CD1c-positive myeloid dendritic cell (primary cell): ENCODE measurements around the gene SHROOM2.
A peak's percentile ranks its signal among the peaks of the same experiment; 100 is the strongest.

ENCODE experiments used
- DNase-seq: peaks from one replicate; pipeline ENCODE4 v3.0.0-alpha.2; 2016; ENCODE audit errors: extremely low spot score

Gene SHROOM2

DNA sequence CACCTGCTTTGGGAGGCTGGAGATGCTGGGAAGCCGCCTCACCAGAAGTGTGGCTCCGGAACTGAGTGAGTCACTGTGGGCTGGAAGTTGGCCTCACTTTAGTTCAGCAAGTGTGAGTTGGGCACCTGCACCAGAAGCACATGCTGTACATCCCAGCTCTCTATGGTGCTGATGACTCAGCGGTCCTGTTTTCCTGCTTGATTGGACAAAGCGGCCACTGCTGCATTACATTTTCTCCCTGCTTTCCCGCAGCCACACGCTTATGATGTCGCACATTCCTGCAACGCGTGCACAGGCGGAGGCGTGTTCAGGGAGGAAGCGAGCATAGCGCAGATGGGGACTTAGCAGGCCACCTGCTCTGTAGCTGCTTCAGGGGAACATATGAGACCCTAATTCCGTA, 154.2 kb downstream of the SHROOM2 start:
- no peak for DNase-seq

DNA sequence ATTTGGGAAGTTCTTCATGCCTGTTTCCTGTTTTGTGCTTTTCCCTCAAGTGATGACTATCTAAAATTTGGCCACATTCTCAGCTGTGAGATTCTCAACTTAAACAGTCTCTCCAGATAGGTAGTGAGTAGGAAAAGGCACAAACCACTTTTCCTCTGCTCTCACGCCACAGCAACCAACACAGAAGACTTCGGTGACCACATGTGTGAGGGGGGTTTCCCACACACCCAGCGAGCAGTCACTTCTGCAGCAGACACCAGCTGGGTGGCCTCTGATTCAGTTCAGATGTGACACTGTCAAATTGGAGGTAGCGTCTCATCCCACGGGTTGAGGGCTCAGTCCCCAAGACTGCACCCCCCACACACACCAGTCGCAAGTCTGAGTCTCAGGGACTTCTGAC, 155.9 kb downstream of the SHROOM2 start:
- peak; percentile 14 for DNase-seq

DNA sequence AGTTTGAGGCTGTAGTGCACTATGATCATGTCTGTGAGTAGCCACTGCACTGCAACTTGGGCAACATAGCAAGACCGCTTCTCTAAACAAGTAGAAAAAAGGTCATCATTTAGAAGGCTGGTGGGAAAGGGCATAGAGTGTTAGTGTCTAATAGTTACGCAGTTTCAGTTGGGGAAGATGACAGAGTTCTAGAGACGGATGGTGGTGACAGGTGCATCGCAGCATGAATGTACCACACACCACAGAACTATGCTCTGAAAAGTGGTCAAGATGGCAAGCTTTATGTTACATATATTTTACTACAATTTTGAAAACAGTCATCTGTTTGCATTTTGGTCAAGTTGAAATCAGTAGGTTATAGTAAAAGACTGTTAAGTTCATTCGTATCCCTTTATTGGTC, 157.2 kb downstream of the SHROOM2 start:
- no peak for DNase-seq

DNA sequence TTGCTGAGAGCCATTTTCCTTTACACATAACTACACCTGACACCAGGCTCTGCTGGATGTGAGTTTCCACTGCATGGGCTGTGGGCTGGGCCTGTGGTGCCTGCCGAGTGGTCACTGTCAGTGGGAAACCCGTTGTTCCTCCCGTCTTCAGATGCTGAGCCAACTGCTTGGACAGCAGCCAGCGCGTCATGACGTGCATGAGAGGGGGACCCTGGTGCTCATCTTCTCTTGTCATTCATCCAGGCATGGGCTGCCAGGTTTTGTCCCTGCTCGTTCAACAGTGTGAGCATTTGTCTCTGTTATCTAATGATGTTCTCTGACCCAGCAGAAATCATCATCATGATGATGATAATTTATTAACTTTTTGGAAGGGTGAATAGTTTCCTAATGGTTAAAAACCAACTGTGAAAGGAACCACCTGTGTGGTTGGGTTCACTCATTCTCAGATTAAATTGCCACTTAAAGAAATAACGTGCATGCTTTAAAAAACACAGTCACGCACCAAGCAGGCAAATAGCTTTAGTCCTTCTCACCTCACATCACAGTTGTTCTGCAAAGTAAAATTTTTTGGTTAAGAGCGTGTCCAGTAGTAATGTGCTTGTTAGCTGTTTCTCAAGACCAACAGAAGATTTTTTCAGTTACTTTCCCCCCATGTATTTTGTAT, 161.0 kb downstream of the SHROOM2 start:
- DNase-seq: no peak

DNA sequence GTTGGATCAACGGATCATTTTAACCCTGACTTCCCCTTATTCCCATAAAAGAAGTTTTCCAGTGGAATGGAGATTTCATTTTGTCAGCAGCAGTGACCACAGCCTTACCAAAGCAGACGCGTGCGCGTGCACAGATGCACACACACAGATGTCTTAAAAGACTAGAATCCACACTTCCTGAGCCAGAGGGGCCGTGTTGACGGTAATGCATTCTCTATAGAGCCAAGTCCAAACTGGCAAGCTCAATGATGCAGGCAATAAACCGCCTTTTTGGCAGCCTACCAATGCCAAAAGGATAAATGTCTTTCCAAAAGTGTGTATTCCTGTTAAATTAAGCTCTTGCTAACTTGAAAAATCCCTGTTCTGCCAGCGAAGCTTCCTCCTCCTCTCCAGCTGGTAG, 162.2 kb downstream of the SHROOM2 start:
- no peak for DNase-seq

DNA sequence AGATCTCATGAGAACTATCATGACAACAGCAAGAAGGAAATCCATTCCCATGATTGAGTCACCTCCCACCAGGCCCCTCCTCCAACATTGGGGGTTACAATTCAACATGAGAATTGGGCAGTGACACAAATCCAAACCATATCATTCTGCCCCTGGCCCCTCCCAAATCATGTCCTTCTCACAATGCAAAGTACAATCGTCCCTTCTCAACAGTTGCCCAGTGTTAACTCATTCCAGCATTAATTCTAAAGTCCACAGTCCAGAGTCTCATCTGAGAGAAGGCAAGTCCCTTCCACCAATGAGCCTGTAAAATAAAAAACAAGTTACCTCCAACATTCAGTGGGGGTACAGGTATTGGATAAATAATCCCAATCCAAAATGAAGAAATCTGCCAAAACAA, 166.1 kb downstream of the SHROOM2 start:
- DNase-seq: no peak

DNA sequence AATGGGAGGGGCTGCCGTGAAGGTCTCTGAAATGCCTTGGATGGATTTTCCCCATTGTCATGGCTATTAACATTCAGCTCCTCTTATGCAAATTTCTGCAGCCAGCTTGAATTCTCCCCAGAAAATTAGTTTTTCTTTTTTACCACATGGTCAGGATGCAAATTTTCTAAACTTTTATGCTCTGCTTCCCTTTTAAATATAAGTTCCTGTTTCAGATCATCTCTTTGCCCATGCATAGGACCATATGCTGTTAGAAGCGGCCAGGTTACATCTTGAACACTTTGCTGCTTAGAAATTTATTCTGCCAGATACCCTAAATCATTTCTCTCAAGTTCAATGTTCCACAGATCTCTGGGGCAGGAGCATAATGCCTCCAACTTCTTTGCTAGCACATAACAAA, 167.2 kb downstream of the SHROOM2 start:
- no peak for DNase-seq

DNA sequence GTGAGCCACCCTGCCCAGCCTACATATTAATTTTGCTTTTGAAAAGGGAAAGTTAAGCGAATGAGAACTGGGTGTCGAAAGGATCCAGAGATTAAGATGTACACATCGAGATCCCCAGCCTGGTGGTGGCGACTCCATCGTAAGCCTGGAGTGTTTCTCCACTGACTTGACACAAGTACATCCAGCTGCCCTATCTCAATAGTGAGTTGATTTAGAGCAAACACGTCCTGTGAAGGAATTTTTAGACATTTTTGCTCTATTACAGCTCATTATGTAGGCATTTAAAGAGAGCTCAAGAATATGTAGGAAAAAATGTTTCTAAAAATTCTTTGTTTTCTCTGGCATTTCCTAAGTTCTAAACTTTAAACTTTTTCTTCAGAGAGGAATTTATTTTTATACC, 169.3 kb downstream of the SHROOM2 start:
- DNase-seq: no peak

DNA sequence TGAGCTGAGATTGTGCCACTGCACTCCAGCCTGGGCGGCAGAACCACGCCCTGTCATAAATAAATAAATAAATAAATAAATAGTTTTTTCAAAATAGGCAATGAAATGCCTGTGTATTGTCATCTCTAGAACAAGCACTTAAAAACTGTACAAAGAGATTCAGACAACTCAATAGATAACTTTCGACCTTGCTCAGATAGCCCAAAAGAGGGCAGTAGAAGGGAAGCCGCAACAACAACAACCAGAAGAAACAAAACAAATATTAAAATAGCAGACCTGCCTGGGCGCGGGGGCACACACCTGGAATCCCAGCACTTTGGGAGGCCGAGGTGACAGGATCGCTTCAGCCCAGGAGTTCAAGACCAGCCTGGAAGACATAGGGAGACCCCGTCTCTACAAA, 171.5 kb downstream of the SHROOM2 start:
- no peak for DNase-seq

DNA sequence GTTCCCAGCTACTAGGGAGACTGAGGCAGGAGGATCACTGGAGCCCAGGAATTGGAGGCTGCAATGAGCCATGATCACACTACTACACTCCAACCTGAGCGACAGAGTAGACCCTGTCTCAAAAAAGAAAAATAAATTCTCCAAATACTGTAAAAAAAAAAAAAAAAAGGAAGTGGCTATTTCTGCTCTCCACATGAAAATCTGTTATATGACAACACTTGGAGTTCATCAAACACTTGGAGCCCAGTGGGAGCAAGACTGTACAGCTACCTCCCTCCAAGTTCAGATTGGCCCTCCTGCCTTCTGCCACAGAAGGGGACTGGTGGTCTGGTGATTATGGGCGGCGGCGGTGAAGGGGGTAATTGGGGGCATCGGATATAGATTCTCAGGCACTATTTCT, 172.0 kb downstream of the SHROOM2 start:
- DNase-seq: no peak

DNA sequence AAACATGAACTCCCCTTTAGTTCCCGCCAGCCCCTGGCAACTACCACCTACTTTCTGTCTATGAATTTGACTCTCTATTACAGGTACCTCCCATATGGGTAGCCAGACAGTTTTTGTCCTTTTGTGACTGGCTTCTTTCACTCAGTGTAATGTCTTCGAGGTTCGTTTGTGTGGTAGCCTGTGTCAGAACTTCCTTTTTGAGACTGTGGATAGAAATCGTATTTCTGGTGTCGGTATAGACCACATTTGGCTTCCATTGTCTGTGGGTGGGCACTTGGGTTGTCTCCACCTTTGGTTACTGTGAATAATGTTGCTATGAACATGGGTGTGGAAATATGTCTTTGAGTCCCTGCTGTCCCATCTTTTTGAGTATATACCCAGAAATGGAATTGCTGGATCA, 175.5 kb downstream of the SHROOM2 start:
- DNase-seq: no peak

DNA sequence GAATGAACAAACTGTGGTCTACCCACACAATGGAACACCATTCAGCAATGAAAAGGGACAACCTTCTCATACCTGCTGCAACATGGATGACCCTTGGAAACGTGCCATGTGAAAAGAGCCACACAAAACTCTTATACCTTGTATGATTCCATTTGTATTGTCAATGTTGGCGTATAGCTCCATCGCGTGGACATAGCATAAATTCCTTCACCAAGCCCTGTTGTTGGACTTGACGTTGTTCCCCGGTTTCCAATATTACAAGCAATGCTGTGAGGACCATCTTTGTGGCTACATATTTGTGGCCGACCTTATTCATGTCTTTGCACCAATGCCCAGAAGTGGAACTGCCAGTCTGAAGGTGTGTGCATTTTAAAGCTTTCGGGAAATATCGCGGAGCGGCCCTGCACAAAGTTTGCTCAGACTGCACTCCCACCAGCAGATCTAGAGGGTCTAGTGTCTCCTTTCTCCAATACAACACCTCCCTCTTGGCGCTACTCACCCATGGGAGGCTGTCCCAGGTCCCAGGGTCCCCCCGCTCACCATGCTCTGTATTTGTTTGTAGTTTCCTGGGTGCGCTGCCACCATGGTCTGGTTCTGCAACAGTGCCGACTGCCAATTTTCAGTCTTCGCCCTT, 180.7 kb downstream of the SHROOM2 start, which contains the start of gene CLDN34:
Gene CLDN34, plus strand, starts transcription at position 584 of the 634 bp plus-strand sequence. Its CDS starts 0 bp downstream, at position 584.
- no peak for DNase-seq

DNA sequence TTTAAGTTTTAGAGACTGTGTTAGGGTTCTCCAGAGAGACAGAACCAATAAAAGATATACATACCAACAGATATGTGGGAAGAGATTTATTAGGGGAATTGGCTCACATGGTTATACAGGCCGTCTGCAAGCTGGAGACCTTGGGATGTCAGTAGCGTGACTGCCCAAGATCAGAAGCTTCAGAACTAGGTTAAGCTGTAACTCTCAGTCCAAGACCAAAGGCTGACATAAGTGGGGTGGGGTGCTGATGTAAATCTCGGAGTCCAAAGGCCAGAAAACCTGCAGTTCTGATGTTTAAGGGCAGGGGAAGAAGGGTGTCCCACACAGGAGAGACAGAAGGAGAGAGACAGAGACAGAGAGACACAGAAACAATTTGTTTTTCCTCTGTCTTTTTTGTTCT, 191.4 kb downstream of the SHROOM2 start:
- no peak for DNase-seq

DNA sequence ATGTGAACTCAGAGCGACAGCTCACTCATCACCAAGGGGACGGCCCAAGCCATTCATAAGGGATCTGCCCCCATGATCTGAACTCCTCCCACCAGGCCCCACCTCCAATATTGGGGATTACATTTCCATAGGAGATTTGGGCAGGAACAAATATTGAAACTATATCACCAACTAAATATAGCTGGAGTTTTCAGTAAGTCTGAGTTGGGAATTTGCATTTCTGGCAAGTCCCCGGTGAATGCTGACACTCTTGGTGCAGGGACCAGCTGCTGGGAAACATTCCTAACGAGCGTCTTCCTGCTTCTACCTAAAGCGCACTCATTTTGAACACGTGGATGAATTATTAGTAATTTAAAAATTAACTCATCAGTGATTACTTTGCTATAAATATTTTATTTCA, 194.2 kb downstream of the SHROOM2 start:
- no peak for DNase-seq

DNA sequence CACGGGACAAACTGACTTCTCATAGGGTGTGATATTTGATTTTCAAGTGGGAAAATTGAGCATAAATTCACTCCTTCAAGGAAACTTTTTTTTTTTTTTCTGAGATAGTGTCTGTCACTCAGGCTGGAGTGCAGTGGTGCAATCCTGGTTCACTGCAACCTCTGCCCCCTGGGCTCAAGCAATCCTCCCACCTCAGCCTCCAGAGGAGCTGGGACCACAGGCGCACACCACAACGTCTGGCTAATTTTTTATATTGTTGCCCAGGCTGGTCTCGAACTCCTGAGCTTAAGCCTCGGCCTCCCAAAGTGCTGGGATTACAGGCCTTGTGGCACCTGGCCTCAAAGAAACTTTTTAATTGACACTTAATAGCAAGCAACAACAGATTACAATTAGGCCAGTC, 194.7 kb downstream of the SHROOM2 start:
- DNase-seq: peak; percentile 2

DNA sequence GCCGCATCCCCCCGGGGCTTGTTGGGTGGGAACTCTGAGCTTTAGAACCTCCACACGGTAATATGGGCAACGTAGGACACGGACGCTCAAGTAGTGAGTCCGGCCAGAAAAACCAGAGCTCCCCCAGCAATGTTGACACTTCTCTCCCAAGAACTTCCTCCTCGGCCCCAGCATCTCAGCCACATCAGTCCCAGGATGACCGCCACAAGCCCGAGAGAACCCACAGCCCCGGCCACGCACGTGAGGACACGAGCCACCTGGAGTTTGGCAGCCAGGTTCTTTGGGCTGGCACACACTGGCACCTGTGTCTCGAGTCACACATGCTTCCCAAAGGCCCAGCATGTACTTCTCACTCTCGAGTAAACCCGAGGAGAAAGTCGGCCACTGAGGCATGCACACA, 197.2 kb downstream of the SHROOM2 start:
- DNase-seq: peak; percentile 23

DNA sequence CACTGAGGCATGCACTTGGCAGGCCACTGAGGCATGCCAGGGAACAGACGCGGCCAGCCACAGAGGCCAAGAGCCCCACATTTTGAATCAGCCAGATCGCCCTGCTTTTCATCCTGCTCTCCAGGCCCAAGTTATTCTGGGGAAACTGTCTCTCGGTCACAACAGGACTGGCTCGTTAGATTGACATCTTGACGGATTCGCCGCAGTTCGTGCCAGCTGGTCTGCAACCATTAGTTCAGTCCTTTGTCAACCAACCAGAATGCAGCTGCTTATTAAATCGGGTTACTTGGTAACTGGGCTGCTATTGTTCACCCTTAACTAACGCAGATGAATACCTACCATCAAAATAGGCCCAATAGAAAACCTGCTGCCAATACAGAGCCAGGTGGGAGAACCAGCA, 197.6 kb downstream of the SHROOM2 start:
- no peak for DNase-seq

DNA sequence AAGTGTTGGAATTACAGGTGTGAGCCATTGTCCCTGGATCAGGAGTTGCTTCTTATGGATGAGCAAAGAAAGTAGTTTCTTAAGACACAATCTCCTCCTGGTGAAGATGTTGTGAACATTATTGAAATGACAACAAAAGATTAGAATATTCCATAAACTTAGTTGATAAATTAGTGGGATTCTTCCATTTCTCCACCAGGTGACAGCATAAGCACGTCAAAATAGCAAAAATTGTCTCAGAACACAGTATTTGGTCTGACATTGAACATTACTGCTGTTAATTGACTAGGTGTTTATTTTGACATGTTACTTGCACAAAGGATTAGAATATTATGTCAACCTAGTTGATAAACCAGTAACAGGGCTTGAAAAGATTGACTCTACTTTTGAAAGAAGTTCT, 202.5 kb downstream of the SHROOM2 start:
- peak; percentile 35 for DNase-seq

DNA sequence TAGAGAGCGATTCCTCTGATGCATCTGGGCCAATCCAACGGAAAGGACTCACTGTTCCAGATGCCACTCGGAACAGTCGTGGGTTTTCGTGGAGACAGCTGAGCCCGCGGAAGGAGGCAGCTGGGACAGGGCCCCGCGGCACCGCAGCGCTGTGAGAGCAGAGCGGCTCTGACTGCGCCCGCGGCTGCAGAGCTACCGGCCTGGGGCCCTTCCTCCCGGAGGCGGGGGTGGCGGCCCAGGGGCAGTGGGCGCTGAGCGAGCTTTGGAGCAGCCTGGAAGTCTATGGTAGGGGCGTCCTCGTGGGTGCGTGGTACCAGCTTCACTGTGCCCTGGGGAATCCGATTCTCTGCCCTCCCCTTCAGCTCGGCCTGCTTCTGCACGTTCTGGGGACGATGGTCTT, 205.8 kb downstream of the SHROOM2 start:
- no peak for DNase-seq

DNA sequence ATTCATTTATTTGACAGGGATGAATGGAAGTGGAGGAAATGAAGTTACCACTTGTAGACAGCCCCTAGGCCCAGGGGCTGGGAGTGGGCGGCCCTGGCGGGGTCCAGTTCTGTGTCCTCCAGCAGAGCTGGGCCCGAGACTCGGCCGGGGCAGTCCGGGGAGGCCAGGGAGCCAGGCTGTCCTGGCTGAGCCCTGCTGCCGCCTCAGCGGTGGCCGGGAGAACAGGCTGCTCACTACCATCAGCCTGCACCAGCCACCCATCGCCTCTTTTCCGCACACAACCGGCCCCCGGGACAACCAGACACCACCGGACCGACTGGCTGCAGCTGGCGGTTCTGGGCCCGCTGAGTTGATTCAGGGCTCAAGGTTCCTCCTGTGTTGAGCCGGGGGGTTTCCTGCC, 206.5 kb downstream of the SHROOM2 start:
- no peak for DNase-seq

DNA sequence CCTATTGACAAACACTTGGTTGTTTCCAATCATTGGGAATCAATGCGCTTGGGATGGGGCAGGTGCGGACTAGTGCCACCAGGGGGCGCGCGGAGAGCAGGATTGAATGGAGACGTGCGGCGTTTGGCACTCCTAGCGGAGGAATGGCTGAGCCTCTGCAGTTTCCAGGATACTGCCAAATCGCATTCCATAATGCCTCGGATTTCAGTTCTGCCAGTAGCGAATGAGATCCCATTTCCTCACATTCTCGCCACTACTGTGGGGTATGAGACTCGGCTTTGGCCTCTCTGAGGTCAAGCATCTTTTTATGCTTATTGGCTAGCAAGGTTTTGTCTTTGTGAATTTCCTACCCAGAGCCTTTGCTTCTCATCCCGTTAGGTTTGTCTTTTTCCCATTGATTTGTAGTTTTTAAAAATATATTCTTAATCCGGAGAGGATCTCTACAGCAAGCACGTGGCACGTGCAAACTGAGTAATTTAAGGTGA, 209.7 kb downstream of the SHROOM2 start:
- DNase-seq: peak; percentile 77

DNA sequence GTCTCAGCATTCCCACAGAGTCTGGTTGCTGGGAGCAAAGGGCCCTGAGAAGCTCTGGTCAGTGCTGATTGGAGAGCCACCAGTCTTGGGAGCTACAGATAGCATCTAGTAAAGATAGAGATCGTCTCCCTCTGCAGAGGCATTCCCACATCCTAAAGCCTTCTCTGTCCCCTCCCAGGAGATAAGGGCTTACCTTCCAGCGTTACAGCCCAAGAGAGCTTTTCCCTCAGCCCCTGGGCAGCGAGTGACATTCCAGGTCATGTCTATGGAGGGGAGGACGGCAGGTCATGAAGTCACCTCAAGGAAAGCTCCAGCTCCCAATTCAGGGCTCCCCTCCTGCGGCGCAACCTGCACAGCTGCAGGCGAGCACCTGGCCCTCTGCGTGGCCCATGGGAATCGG, 210.8 kb downstream of the SHROOM2 start:
- DNase-seq: no peak

DNA sequence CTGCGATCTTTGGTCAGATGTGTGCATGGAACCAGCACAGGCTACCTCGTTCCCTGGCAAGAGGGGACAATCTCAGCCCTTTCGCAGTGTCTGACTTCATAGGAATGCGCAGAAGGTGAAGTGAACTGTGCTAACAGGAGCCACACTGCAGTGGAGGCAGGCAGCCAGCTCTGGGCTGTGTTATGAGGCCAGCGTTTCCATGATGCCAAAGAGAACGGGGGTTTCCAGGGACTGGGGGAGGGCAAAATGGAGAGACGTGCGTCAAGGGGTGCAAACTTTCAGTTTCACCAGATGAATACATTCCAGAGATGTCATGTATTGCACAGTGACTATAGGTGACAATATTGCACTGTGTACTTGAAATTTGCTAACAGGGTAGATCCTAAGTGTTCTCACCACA, 211.3 kb downstream of the SHROOM2 start:
- no peak for DNase-seq
